ENCODE data around the gene PTGDS. TPM values are rescaled to one million over a fixed set of nuclear protein-coding genes. Genes with fewer than 3 reads are reported as not detected.

Gene PTGDS
- total RNA-seq, 4 donors from 2014 or later: 6.8 to 59.1 (median 17.8) TPM

- Histone ChIP-seq H3K4me3 (no peak overlapping the region), H3K9me3 (no peaks in the 10 kb centered on the region), H3K4me1 (no peaks in the 10 kb centered on the region), H3K27me3 (no peaks in the 10 kb centered on the region), H3K36me3 (no peaks in the 10 kb centered on the region), H3K27ac (no peak overlapping the region)
- WGBS, 2 donors (ENCODE audit: low coverage in 1 of 2): 89% methylated on average over 23 of the region's 23 CpGs; no CpG with 5 or more reads in 1 of the 2 donors
- in situ Hi-C loops (cut with MboI; ENCODE audit: low pct_ligation_motif_present in 1 of 4, low pct_unique_long_range_greater_than_20kb in 1 of 4, low sequenced_read_pairs in 3 of 4) (no loop called here), intact Hi-C loops (cut with DNase I; ENCODE audit: low total_unique reads) (no loop called here)
- no peak for DNase-seq
- no peak for TF ChIP-seq POLR2AphosphoS5 (IDR thresholded peaks at IDR 0.05)
- no peak for TF ChIP-seq EP300 (IDR thresholded peaks at IDR 0.05; ENCODE audit: low read depth)
- TF ChIP-seq CTCF (IDR thresholded peaks at IDR 0.05): no peak
- no peak for TF ChIP-seq POLR2A (IDR thresholded peaks at IDR 0.05)
Measured at GRCh38 chr9:137014166-137014565, 36.9 kb downstream of the PTGDS start.

GRCh38 chr9:137014776-137015539 is 37.7 kb downstream of the PTGDS start:
- in situ Hi-C loops (cut with MboI; ENCODE audit: low pct_ligation_motif_present in 1 of 4, low pct_unique_long_range_greater_than_20kb in 1 of 4, low sequenced_read_pairs in 3 of 4) (no loop called here), intact Hi-C loops (cut with DNase I; ENCODE audit: low total_unique reads) (no loop called here)
- Histone ChIP-seq H3K36me3 (no peaks in the 10 kb centered on the region), H3K27ac (no peak overlapping the region), H3K4me1 (no peaks in the 10 kb centered on the region), H3K4me3 (no peak overlapping the region), H3K27me3 (no peaks in the 10 kb centered on the region), H3K9me3 (no peaks in the 10 kb centered on the region)
- WGBS, 2 donors (ENCODE audit: low coverage in 1 of 2): 95% methylated on average over 35 of the region's 36 CpGs; no CpG with 5 or more reads in 1 of the 2 donors
- no peak for TF ChIP-seq POLR2AphosphoS5 (IDR thresholded peaks at IDR 0.05)
- no peak for TF ChIP-seq CTCF (IDR thresholded peaks at IDR 0.05)
- no peak for TF ChIP-seq POLR2A (IDR thresholded peaks at IDR 0.05)
- no peak for TF ChIP-seq EP300 (IDR thresholded peaks at IDR 0.05; ENCODE audit: low read depth)
- DNase-seq: no peak

- 98% methylated on average over 24 of the region's 25 CpGs; no CpG with 5 or more reads in 1 of the 2 donors for WGBS, 2 donors (ENCODE audit: low coverage in 1 of 2)
- in situ Hi-C loops (cut with MboI; ENCODE audit: low pct_ligation_motif_present in 1 of 4, low pct_unique_long_range_greater_than_20kb in 1 of 4, low sequenced_read_pairs in 3 of 4) (no loop called here), intact Hi-C loops (cut with DNase I; ENCODE audit: low total_unique reads) (no loop called here)
- Histone ChIP-seq H3K27ac (no peak overlapping the region), H3K9me3 (no peaks in the 10 kb centered on the region), H3K36me3 (no peaks in the 10 kb centered on the region), H3K27me3 (no peaks in the 10 kb centered on the region), H3K4me1 (no peaks in the 10 kb centered on the region), H3K4me3 (no peak overlapping the region)
- TF ChIP-seq CTCF (IDR thresholded peaks at IDR 0.05): no peak
- TF ChIP-seq POLR2A (IDR thresholded peaks at IDR 0.05): no peak
- TF ChIP-seq EP300 (IDR thresholded peaks at IDR 0.05; ENCODE audit: low read depth): no peak
- TF ChIP-seq POLR2AphosphoS5 (IDR thresholded peaks at IDR 0.05): no peak
- DNase-seq: no peak
Measured at GRCh38 chr9:137015540-137015930, 38.2 kb downstream of the PTGDS start.

- DNase-seq: no peak
- Histone ChIP-seq H3K4me1 (no peaks in the 10 kb centered on the region), H3K4me3 (no peak overlapping the region), H3K27me3 (no peaks in the 10 kb centered on the region), H3K9me3 (no peaks in the 10 kb centered on the region), H3K36me3 (no peaks in the 10 kb centered on the region), H3K27ac (no peak overlapping the region)
- TF ChIP-seq EP300 (IDR thresholded peaks at IDR 0.05; ENCODE audit: low read depth): no peak
- no peak for TF ChIP-seq POLR2AphosphoS5 (IDR thresholded peaks at IDR 0.05)
- TF ChIP-seq POLR2A (IDR thresholded peaks at IDR 0.05): no peak
- no peak for TF ChIP-seq CTCF (IDR thresholded peaks at IDR 0.05)
- intact Hi-C loops (cut with DNase I; ENCODE audit: low total_unique reads) (no loop called here), in situ Hi-C loops (cut with MboI; ENCODE audit: low pct_ligation_motif_present in 1 of 4, low pct_unique_long_range_greater_than_20kb in 1 of 4, low sequenced_read_pairs in 3 of 4) (no loop called here)
- 100% methylated on average over 6 of the region's 21 CpGs; no CpG with 5 or more reads in 1 of the 2 donors for WGBS, 2 donors (ENCODE audit: low coverage in 1 of 2)
Measured at GRCh38 chr9:137015976-137016375, 38.7 kb downstream of the PTGDS start.

All from transverse colon (tissue), 4 donors.